Gastrocnemius medialis (tissue), 4 donors: Measurements from ENCODE around the gene IFI16.

Source experiments
- POLR2A ChIP-seq, 2 donors: fragments of 450-650 bp; IDR thresholded peaks; one replicate each; pipeline ENCODE4 v1.6.1; 2017; ENCODE audit warnings: antibody characterized with exemption in 2 of 2, mild to moderate bottlenecking in 2 of 2, moderate library complexity in 2 of 2
- TF ChIP-seq, protein P1 (sequence below), 5 experiments: fragments of 450-650 bp in 3 of 5; fragments of 200-600 bp in 2 of 5; sonication (generic) in 2 of 5; IDR thresholded peaks in 4 of 5; conservative IDR thresholded peaks in 1 of 5; 1 replicate in 4 of 5; 2 replicates in 1 of 5; pipeline ENCODE4 v1.5.1; 2016 to 2019; ENCODE audit warnings: antibody characterized with exemption in 5 of 5, mild to moderate bottlenecking in 3 of 5, moderate library complexity in 3 of 5

DNA sequence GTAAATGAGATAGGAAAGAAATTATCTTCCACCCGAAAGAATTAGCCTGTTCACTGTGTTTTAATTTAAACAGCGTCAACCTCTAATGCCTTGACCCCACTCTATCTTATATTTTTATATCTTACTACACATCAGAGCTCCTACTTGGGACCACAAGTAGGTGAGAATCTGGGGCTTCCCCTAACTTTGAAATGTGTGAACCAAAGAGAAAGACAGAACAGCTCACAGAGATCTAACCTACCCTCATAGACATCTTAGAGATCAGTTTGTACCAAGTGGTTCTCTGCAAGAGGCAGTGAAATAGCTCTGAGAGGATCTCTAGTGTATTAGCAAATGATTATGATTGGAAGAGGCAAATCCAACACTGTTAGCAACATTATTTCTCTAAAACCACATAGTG lies 31.0 kb upstream of the IFI16 start:
- TF ChIP-seq POLR2A (IDR thresholded peaks at IDR 0.05) = no peak
- TF ChIP-seq, protein P1, sequence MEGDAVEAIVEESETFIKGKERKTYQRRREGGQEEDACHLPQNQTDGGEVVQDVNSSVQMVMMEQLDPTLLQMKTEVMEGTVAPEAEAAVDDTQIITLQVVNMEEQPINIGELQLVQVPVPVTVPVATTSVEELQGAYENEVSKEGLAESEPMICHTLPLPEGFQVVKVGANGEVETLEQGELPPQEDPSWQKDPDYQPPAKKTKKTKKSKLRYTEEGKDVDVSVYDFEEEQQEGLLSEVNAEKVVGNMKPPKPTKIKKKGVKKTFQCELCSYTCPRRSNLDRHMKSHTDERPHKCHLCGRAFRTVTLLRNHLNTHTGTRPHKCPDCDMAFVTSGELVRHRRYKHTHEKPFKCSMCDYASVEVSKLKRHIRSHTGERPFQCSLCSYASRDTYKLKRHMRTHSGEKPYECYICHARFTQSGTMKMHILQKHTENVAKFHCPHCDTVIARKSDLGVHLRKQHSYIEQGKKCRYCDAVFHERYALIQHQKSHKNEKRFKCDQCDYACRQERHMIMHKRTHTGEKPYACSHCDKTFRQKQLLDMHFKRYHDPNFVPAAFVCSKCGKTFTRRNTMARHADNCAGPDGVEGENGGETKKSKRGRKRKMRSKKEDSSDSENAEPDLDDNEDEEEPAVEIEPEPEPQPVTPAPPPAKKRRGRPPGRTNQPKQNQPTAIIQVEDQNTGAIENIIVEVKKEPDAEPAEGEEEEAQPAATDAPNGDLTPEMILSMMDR (IDR thresholded peaks at IDR 0.05 in 4 of 5, conservative IDR thresholded peaks at IDR 0.05 in 1 of 5) = no peak
